Fibroblast of peridontal ligament (primary cell): Measurements from ENCODE around the gene CHST11.
"Not testable (repeated sequence)": the region's sequence is repeated elsewhere in the genome, so short reads cannot be mapped to it uniquely, and the experiment has no call there.

Experiments
- DNase-seq: peaks from one replicate; pipeline ENCODE4 v3.0.0-alpha.2; 2010; ENCODE audit errors: extremely low read depth

The CHST11 gene

GRCh38 chr12:104564662-104565061, 107.9 kb downstream of the CHST11 start:
- not testable (repeated sequence) for DNase-seq

GRCh38 chr12:104565606-104566243, 109.0 kb downstream of the CHST11 start:
- DNase-seq = peak; percentile 70

GRCh38 chr12:104566244-104566993, 109.7 kb downstream of the CHST11 start:
- no peak for DNase-seq

GRCh38 chr12:104567832-104568486, 111.2 kb downstream of the CHST11 start:
- no peak for DNase-seq

- no peak for DNase-seq
Measured at GRCh38 chr12:104568487-104568868, 111.7 kb downstream of the CHST11 start.

GRCh38 chr12:104568935-104569334, 112.2 kb downstream of the CHST11 start:
- DNase-seq = no peak

- DNase-seq = no peak
Measured at GRCh38 chr12:104569346-104570173, 112.8 kb downstream of the CHST11 start.

- no peak for DNase-seq
Measured at GRCh38 chr12:104570174-104570907, 113.6 kb downstream of the CHST11 start.

GRCh38 chr12:104571328-104571727, 114.6 kb downstream of the CHST11 start:
- no peak for DNase-seq

GRCh38 chr12:104574353-104574752, 117.6 kb downstream of the CHST11 start:
- not testable (repeated sequence) for DNase-seq

- DNase-seq = peak; percentile 28
Measured at GRCh38 chr12:104574758-104575157, 118.0 kb downstream of the CHST11 start.

- no peak for DNase-seq
Measured at GRCh38 chr12:104575442-104576186, 118.9 kb downstream of the CHST11 start.

GRCh38 chr12:104576187-104576778, 119.5 kb downstream of the CHST11 start:
- no peak for DNase-seq

- no peak for DNase-seq
Measured at GRCh38 chr12:104576980-104577580, 120.3 kb downstream of the CHST11 start.

GRCh38 chr12:104577581-104577981, 120.8 kb downstream of the CHST11 start:
- DNase-seq = peak; percentile 73

GRCh38 chr12:104578453-104578852, 121.7 kb downstream of the CHST11 start:
- peak; percentile 69 for DNase-seq

GRCh38 chr12:104579718-104580495, 123.2 kb downstream of the CHST11 start:
- DNase-seq = peak; percentile 45

- DNase-seq = no peak
Measured at GRCh38 chr12:104581005-104581570, 124.3 kb downstream of the CHST11 start.

- DNase-seq = no peak
Measured at GRCh38 chr12:104582739-104583138, 126.0 kb downstream of the CHST11 start.
